K562 (cell line): ENCODE data around the gene CCDC178.

ENCODE experiments used
- CREM ChIP-seq: IDR thresholded peaks from 2 replicates; pipeline ENCODE4 v1.6.1; 2014; ENCODE audit warnings: antibody characterized with exemption, low read depth
- EZH2 ChIP-seq: IDR thresholded peaks from 2 replicates; pipeline ENCODE4 v1.6.1; 2012; ENCODE audit warnings: low read depth, mild to moderate bottlenecking, inconsistent platforms, low read length, borderline replicate concordance
- KDM1A ChIP-seq, 2 experiments: fragments of 450-650 bp; IDR thresholded peaks; 2 replicates each; pipeline ENCODE4 v1.6.1; 2016; ENCODE audit warnings: mild to moderate bottlenecking in 2 of 2
- POLR2A ChIP-seq: fragments of 450-650 bp; conservative IDR thresholded peaks from 2 replicates; pipeline ENCODE4 v1.6.1; 2016
- TF ChIP-seq, protein P1 (sequence below): fragments of 450-650 bp; IDR thresholded peaks from 2 replicates; pipeline ENCODE4 v1.6.1; 2016
- TF ChIP-seq, protein P2 (sequence below), 2 experiments: fragments of 450-650 bp in 1 of 2; IDR thresholded peaks; 2 replicates each; pipeline ENCODE4 v1.6.1; 2011 to 2017; ENCODE audit warnings: low read depth in 2 of 2, antibody characterized with exemption in 1 of 2, borderline replicate concordance in 1 of 2, low read length in 1 of 2, mild to moderate bottlenecking in 1 of 2, mixed read lengths in 1 of 2; ENCODE audit not compliant: control insufficient read depth in 1 of 2
- TF ChIP-seq, protein P3 (sequence below): IDR thresholded peaks from 3 replicates; pipeline ENCODE4 v1.6.1; 2011; ENCODE audit warnings: borderline replicate concordance, mild to moderate bottlenecking; ENCODE audit not compliant: insufficient read length, insufficient read depth

DNA sequence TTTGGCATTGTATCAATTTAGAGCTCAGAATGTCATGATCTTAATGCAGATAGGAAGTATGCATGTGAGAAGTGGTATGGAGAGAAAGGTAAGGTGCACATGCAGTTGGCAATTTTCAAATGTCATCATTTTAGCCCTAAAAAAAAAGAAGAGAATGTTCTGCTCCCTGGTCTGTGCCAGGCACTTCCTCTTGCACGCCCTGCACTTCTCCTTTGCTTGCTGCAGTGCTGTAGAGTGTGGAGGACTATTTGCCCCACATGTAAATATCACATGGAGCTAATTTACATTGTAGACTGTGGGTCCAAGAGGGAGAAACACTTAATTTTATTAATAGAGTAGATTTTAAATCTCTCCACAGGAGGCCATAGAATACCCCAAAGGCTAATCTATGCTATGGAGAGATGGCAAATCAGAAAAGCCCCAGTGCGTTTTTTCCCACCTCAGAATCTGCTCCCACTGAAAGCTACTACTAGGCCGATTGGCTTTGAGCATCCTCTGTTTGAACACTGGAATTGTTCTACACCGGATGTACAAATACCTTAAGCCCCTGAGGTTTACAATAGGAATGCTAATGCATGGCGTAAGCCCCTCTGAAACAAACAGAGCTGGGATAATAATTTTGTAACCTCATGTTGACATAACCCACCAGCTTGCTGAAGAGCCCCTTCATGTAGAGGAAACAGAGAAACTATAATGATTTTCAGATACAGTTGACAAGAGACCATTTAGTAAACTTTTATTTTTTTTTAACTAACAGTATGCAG is 530.5 kb downstream of the CCDC178 start:
- TF ChIP-seq, protein P1, sequence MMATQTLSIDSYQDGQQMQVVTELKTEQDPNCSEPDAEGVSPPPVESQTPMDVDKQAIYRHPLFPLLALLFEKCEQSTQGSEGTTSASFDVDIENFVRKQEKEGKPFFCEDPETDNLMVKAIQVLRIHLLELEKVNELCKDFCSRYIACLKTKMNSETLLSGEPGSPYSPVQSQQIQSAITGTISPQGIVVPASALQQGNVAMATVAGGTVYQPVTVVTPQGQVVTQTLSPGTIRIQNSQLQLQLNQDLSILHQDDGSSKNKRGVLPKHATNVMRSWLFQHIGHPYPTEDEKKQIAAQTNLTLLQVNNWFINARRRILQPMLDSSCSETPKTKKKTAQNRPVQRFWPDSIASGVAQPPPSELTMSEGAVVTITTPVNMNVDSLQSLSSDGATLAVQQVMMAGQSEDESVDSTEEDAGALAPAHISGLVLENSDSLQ = no peak
- TF ChIP-seq KDM1A (IDR thresholded peaks at IDR 0.05) = no peak
- TF ChIP-seq CREM = no peak
- no peak for TF ChIP-seq EZH2
- TF ChIP-seq, protein P2, sequence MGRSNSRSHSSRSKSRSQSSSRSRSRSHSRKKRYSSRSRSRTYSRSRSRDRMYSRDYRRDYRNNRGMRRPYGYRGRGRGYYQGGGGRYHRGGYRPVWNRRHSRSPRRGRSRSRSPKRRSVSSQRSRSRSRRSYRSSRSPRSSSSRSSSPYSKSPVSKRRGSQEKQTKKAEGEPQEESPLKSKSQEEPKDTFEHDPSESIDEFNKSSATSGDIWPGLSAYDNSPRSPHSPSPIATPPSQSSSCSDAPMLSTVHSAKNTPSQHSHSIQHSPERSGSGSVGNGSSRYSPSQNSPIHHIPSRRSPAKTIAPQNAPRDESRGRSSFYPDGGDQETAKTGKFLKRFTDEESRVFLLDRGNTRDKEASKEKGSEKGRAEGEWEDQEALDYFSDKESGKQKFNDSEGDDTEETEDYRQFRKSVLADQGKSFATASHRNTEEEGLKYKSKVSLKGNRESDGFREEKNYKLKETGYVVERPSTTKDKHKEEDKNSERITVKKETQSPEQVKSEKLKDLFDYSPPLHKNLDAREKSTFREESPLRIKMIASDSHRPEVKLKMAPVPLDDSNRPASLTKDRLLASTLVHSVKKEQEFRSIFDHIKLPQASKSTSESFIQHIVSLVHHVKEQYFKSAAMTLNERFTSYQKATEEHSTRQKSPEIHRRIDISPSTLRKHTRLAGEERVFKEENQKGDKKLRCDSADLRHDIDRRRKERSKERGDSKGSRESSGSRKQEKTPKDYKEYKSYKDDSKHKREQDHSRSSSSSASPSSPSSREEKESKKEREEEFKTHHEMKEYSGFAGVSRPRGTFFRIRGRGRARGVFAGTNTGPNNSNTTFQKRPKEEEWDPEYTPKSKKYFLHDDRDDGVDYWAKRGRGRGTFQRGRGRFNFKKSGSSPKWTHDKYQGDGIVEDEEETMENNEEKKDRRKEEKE (IDR thresholded peaks at IDR 0.05; ENCODE audit: borderline replicate concordance in 1 of 2, control insufficient read depth in 1 of 2, low read depth in 2 of 2, low read length in 1 of 2) = no peak
- TF ChIP-seq, protein P3, sequence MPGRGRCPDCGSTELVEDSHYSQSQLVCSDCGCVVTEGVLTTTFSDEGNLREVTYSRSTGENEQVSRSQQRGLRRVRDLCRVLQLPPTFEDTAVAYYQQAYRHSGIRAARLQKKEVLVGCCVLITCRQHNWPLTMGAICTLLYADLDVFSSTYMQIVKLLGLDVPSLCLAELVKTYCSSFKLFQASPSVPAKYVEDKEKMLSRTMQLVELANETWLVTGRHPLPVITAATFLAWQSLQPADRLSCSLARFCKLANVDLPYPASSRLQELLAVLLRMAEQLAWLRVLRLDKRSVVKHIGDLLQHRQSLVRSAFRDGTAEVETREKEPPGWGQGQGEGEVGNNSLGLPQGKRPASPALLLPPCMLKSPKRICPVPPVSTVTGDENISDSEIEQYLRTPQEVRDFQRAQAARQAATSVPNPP = no peak
- no peak for TF ChIP-seq POLR2A
